SIG-M5 treated with dmso at 0.1 percent for 504 hours (cell line): ENCODE measurements around the gene STX5.
"Not testable (repeated sequence)": the region's sequence is repeated elsewhere in the genome, so short reads cannot be mapped to it uniquely, and the experiment has no call there.

Experiments
- DNase-seq: peaks from one replicate; lab custom pipeline; 2025; ENCODE audit not compliant: unreplicated experiment; lab: John Stamatoyannopoulos, UW

The STX5 gene

DNA sequence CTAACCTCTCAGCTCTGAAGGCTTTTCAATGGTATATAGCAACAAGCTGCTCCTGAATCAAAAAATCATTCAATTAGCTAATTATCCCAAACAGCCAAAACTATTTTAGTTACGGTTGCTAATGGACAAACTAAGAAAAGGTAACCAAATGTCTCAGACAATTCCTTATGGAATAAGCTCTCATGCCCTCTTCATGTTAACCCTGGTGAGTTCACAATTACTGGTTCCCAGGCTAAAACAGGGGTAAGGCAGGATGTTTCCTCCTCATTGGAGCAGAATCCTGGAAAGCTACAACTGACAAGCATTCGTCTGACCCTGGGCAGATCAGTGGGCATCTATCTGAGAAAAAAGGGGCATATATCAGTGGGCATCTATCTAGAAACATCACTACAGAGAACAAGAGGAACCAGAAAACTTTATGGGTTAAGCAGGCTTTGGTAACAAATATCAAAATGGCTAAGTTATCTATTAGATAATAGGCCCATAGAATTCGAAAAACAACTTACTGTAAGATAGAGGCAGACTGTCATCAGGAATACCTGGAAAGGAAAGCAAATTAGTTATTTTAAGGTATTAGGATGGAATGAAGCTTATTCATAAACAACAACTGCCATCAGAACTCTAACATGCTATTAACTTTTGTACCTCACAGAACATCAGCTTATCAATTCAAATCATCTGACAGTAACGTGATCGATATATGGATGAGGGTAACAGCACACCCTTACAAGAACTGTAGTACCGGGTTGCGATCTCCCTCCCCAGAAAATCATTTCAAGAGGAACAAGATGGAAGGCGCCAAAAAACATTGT, 22.4 kb upstream of the STX5 start:
- DNase-seq, result no peak

DNA sequence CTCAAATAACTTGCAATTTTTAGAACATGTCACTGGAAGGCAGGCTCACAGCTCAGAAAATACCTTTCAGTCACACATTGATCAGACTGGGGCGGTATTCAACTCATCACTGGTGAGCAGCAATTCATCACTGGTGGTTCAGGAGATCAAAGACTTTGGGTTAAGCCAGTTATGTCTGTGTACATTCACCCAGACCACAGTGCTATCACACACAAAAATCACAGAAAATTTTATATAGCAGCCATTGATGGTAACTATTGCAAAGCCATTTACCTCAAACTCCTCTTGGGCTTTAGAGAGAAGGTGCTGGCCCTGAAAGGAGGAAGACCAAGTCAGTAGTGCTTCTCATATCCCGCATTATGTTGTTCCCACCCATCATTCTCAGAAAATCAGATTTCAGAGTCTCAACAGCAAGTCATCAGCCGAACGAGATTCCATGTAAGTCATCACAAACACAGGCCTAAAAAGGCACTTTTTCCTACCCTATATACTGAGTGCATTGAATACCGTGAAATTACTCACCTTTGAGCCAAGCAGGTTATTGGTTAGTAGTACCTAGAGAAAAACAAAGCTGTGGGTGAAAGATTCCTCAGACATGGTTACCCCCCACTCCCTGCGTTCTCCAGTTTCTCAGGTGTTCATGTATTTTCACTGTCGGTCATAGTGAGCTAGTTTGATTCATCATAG, 21.6 kb upstream of the STX5 start:
- DNase-seq, result no peak

GRCh38 chr11:62852523-62853188, 20.8 kb upstream of the STX5 start:
- DNase-seq, result no peak

GRCh38 chr11:62851807-62852522, 20.1 kb upstream of the STX5 start:
- no peak for DNase-seq

GRCh38 chr11:62850911-62851806, 19.3 kb upstream of the STX5 start:
- no peak for DNase-seq

DNA sequence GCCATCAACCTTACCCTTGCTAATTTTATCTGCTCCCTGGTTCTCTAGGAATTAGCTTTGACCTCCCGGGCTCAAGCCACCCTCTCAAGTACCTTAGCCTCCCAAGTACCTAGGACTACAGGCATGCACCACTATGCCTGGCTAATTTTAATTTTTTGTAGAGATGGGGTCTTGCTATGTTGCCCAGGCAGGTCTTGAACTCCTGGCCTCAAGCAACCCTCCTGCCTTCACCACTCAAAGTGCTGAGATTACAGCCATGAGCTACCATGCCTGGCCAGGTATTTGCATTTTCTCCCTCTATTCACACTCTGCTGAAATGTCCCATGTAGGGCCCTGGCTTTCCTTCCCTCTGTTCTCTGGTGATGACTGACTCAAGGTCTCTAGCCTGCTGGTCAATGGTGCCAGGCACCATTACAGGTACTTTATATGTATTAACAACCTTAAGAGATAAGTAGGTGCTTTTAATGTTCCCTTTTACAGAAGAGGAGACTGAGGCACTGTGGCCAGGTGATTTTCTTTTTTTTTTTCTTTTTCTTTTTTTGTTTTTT, 16.0 kb upstream of the STX5 start:
- no peak for DNase-seq

- DNase-seq, result no peak
These were observed 14.3 kb upstream of the STX5 start for GRCh38 chr11:62846177-62846576.

DNA sequence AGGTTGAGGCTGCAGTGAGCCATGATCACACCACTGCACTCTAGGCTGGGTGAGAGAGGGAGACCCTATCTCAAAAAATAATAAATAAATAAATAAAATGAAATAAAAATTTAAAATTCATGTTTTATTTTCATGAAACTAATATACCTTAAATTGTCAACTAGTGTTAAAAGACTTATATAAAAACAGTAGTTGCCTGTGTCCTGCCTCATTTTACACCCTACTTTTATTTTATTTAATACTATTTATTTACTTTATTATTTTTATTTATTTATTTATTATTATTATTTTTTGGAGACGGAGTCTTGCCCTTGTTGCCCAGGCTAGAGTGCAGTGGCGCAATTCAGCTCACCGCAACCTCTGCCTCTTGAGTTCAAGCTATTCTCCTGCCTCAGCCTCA, 12.3 kb upstream of the STX5 start:
- no peak for DNase-seq

DNA sequence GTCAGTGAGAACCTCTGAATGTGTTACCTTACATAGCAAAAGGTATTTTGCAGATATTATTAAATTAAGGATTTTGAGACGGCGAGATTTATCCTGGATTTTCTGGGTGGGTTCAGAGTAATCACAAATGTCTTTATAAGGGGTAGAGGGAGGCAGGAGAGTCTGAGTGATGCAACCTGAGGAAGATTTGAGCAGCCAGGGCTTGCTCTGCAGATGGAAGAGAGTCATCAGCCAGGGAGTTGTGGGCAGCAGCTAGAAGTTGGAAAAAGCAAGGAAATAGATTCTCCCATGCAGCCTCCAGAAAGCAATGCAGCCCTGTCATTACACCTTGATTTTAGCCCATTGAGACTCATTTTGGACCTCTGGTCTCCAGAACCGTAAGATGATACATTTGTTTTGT, 11.6 kb upstream of the STX5 start:
- DNase-seq, result no peak

GRCh38 chr11:62842891-62843290, 11.0 kb upstream of the STX5 start:
- DNase-seq, result not testable (repeated sequence)

DNA sequence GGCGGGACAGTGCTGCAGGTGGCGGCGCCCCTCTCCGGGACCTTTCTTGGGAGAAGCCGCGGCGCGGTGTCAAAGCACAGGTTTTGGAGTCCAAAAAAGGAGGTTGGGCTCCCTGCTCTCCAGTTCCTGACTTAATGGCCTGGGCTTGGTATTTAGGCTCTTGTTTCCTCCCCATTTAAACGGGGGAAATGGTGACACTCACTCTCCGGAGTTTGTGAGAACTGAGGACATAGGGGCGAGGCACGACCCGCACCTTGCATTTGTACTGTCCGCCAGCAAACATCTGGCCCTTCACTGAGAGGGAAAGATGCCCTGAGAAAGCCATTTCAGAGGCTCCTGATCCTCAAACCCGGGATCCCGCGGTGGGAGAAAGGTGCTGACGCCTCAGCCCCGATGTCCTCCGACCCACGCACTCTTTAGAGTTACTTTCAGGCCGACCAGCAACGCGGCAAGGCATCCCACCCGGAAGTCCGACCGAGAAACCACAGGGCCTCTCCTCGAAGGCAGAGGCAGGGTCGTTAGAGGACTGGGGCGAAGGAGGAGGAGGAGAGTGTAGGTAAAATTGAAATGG, 10.4 kb upstream of the STX5 start:
- no peak for DNase-seq

DNA sequence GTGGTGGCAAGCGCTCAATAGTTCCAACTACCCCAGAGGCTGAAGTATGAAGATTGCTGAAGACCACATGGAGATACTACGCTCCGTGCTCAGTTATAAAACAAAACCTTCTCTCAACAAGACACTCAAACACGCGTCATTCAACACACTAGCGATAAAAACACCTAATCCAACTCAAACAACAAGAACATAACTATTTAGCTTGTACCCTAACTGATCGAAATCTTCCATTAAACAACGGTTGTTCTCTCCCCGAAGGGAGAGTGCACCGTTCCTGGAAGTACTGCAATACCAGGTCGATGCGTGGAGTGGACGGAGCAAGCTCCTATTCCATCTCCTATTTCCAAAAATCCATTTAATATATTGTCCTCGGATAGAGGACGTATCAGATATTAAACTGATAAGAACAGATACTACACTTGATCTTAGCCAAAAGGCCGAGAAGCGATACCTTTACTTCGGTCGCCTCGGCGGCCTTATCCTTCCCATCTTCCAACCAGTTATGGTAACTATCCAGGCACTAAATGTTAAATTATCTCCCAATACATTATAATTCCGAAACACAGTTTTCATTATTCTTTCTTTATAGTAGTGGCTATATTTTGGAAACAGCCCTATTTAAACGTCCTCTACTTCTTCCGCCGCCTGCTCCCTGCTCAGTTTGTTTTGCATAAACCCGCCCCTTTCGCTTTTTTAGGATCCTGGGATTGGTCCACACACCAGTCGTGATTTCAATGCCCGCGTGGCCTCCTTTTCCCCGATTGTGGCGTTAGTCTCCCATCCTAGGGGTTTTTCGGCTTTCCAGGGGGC, 9.7 kb upstream of the STX5 start:
- peak; percentile 100 for DNase-seq

GRCh38 chr11:62840721-62841360, 9.0 kb upstream of the STX5 start:
- peak; percentile 72 for DNase-seq

DNA sequence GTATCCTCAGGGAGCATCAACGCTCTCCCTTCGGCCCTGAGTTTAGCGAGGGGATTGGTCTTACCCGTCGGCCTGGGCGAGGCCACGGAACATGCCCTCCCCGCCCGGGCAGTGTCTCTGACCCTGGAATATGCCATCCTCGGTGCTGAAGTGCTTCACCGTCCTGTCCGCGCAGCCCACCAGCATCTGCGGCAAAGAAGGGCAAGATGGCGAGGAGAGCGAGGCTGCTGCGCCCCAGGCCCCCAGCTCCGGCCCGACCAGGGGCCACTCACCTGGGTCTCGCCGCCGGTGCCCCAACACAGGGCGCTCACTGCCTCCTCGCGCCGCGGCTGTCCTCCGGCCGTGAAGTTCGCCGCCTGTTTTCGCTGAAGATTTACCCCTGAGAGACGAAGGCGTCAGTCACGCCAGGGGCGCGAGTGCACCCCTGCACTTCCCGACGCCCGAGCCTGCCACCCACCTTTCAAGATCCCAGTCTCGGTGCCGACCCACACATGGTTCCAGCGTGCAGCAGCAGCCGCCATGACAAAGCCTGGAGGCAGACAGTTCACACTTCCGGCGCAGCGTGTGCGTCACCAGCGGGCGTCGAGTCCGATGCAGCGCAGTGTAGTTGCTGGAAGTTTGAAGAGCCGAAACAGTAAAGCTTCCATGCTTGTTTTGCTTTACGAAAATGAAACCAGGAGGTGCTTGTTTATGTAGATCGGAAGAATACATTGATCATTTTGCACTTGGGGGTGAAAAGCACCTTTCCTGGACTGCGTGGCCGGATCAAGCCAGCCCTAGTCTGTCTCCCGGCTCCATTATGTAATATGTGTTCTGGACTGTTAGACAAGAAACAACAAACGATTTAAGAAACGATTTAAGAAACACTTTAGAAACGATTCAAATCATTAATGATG, 7.4 kb upstream of the STX5 start, which contains the start of gene WDR74:
Gene WDR74 (minus strand): TSS at position 541 of the 896 bp plus-strand sequence. CDS start 20 bp downstream, at position 521.
- peak; percentile 92 for DNase-seq

GRCh38 chr11:62835336-62835735, 3.5 kb upstream of the STX5 start:
- no peak for DNase-seq

DNA sequence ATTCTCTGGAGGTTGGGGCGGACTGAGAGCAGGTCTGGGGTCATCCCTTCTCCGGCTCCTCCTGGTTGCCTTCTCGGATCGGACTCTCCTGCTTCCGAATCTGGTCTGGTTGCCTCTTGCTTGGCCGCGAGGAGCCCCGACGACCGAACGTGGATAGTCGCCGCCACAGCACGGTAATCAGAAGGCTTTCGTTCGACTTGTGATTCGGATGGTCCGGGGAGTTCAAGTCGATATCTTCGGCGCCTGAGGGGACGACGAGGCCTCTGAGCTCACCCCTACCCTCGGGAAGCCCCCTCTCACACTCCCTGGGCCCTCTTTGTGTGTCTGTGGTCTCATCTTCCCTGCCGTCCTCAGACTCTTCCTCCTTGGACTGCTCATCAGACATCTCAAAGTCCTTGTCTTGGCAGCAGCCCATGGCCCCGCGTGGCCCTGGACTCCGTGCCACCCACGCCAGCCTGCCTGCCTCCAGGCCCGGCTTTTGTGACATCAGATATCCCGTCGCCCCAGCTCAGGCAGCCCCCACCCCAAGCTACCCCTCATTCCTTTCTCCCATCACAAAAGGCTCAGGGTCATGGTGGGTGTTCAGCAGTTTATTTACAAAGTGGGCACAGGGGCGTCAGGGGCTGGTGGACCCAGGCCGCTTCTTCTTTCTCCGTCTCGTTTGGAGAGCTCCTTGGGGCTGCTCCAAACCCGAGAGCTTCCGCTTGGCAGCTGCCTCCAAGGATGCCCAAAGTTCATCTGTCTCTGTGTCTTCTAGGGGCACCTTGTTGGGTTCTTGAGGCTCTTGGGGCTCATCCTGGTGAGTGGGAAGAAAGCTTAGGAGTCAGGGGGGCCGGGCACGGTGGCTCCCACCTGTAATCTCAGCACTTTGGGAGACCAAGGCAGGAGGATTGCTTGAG, 734 bp upstream of the STX5 start, which contains the start of gene TEX54:
Gene TEX54 (minus strand): TSS at position 506 of the 899 bp plus-strand sequence.
- DNase-seq, result no peak
